ENCODE measurements around the gene MYO1E. TPM values are rescaled to one million over a fixed set of nuclear protein-coding genes. Genes with fewer than 3 reads are reported as not detected.
A peak's percentile ranks its signal among the peaks of the same experiment; 100 is the strongest.

Gene MYO1E
- total RNA-seq, 2 experiments from 2014 or later, result 90.4 to 101 TPM

DNA sequence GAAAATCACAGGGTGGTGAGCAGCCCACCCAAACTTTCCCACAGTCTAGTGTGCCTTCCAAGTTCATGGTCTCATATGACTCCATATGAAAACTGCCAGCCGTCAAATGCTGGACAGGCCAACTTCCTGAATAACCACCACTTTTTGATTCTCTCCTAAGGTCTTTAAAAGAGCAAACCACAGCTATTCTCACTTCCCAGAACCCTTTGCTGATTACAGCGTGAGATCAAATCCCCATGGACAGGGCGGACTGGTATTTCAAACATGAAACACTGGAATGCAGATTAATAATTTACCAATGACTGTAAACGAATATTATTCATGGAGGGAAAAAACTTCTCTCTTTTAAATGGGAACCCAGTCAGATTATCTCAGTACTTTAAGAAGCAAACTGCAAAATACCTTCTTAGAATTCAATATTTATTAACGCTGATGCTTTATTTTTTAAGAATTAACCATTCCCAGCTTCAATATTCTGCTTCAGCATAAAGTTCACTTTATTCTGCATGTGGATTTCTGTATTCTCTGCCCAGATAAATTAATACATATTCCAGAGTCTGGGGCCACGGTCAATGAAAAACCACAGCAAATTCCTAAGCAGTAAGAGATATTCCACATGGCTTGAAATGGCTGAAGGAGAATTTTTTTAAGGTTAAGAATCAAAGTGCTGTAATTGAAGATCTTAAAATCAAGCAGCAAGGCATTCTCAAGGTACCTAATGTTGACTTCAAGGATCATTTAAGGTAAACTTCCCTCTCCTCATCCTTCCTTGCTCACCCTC, 42.9 kb downstream of the MYO1E start:
- H3K4me1 Mint-ChIP-seq (ENCODE audit: low read depth), result peaks cover 23% of the 10 kb centered on the region
- H3K27me3 Mint-ChIP-seq (ENCODE audit: low read depth), result peaks cover 17% of the 10 kb centered on the region
- DNase-seq, result no peak
- H3K36me3 Mint-ChIP-seq (ENCODE audit: low read depth), result peaks cover 3% of the 10 kb centered on the region
- CTCF ChIA-PET, result interaction anchor here (2.2 kb wide), 1 partner anchor 83 kb away, joined by 7 read pairs; no protein-coding TSS in a partner anchor
- H3K9me3 Mint-ChIP-seq (ENCODE audit: insufficient read depth), result no peaks in the 10 kb centered on the region
- no peak overlapping the region for H3K4me3 Mint-ChIP-seq
- H3K27ac Mint-ChIP-seq, result no peak overlapping the region
- ATAC-seq, result no peak
- POLR2A ChIA-PET, result no interaction called here

GRCh38 chr15:59329091-59329490, 43.6 kb downstream of the MYO1E start:
- ChIA-PET POLR2A (no interaction called here), CTCF (interaction anchor here (2.2 kb wide), 1 partner anchor 82 kb away, joined by 7 read pairs; no protein-coding TSS in a partner anchor)
- peaks cover 23% of the 10 kb centered on the region for H3K4me1 Mint-ChIP-seq (ENCODE audit: low read depth)
- ATAC-seq, result no peak
- H3K9me3 Mint-ChIP-seq (ENCODE audit: insufficient read depth), result no peaks in the 10 kb centered on the region
- no peak for DNase-seq
- H3K4me3 Mint-ChIP-seq, result no peak overlapping the region
- peaks cover 3% of the 10 kb centered on the region for H3K36me3 Mint-ChIP-seq (ENCODE audit: low read depth)
- H3K27me3 Mint-ChIP-seq (ENCODE audit: low read depth), result peaks cover 19% of the 10 kb centered on the region
- H3K27ac Mint-ChIP-seq, result no peak overlapping the region

DNA sequence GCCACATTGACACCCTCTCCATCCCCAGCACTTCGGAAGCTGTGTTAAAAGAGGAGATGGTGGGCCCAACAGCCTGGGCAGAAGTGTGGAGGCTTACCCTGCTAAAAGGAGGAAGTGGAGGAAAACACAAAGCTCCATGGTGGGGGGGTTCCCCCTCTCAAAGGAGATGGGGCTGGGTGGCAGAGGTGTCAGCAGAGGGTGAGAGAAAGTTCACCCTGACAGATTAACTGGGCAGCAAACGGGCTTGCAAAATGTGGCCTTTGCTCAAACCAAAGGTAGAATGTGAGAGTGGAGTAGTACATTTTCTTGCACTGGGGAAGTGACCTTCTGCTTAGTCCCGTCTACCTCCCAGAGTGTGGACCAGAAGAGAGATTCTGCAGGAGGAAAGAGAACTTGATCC, 44.7 kb downstream of the MYO1E start:
- ATAC-seq (peak; percentile 57), DNase-seq (peak; percentile 29)
- H3K4me3 Mint-ChIP-seq, result no peak overlapping the region
- no peaks in the 10 kb centered on the region for H3K36me3 Mint-ChIP-seq (ENCODE audit: low read depth)
- ChIA-PET POLR2A (no interaction called here), CTCF (interaction anchor here (2.2 kb wide), 1 partner anchor 81 kb away, joined by 7 read pairs; no protein-coding TSS in a partner anchor)
- H3K27me3 Mint-ChIP-seq (ENCODE audit: low read depth), result peaks cover 17% of the 10 kb centered on the region
- H3K4me1 Mint-ChIP-seq (ENCODE audit: low read depth), result peaks cover 22% of the 10 kb centered on the region
- no peaks in the 10 kb centered on the region for H3K9me3 Mint-ChIP-seq (ENCODE audit: insufficient read depth)
- H3K27ac Mint-ChIP-seq, result peak overlapping the region; percentile 20

DNA sequence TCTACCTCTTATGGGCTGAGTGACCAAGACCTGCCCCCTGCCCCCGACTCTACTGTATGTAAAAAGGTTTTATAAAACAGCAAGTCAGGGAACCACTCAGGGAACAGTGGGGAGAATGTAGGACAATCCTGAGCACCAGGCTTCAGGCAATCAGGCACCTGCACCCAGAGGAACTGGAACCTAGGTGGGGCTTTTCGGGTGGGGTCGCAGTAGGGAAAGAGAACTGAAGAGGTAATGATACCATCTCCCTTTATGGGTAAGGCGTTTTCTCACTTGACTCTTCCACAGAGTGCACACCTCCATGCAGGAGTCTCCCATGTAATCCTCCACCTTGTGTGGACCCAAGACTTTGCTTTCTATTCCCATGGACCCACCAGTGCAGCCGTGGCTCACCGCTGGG, 45.8 kb downstream of the MYO1E start:
- H3K36me3 Mint-ChIP-seq (ENCODE audit: low read depth), result no peaks in the 10 kb centered on the region
- POLR2A ChIA-PET, result no interaction called here
- ATAC-seq, result no peak
- DNase-seq, result no peak
- H3K27ac Mint-ChIP-seq, result no peak overlapping the region
- H3K27me3 Mint-ChIP-seq (ENCODE audit: low read depth), result peaks cover 17% of the 10 kb centered on the region
- H3K9me3 Mint-ChIP-seq (ENCODE audit: insufficient read depth), result no peaks in the 10 kb centered on the region
- CTCF ChIA-PET, result no interaction called here
- H3K4me3 Mint-ChIP-seq, result no peak overlapping the region
- peaks cover 29% of the 10 kb centered on the region for H3K4me1 Mint-ChIP-seq (ENCODE audit: low read depth)

DNA sequence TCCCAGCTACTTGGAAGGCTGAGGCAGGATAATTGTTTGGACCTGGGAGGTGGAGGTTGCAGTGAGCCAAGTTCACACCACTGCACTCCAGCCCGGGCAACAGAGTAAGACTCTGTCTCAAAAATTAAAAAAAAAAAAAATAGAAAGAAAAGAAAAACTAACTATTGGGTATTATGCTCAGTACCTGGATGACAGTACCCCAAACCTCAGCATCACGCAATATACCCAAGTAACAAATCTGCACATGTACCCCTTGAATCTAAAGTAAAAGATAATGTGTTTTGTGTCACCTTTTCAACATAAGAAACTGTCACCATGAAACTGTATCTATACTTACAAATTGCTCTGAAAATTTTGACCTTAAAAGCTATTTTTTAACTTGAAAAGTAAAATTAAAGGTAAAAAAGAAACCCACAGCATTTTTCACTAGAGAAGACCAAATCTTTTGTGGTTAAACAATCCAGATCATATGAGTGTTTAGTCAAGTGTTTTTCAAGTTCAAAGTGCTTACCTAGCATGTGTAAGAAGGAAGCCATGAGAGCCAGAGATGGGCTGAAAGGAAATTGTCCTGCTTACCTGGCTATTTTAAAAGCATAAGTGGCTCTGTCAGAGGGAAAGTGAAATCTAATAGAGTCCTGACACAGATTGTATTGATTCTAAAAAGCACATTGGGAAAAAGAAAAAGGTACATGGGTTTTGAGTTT, 50.5 kb downstream of the MYO1E start:
- DNase-seq, result no peak
- ChIA-PET POLR2A (interaction anchor here (0.6 kb wide), 1 partner anchor 11 kb away, joined by 3 read pairs; no protein-coding TSS in a partner anchor), CTCF (no interaction called here)
- peak; percentile 69 for ATAC-seq
- peaks cover 5% of the 10 kb centered on the region for H3K27me3 Mint-ChIP-seq (ENCODE audit: low read depth)
- H3K4me3 Mint-ChIP-seq, result no peak overlapping the region
- peak overlapping the region; percentile 58 for H3K27ac Mint-ChIP-seq
- peaks cover 4% of the 10 kb centered on the region for H3K9me3 Mint-ChIP-seq (ENCODE audit: insufficient read depth)
- H3K4me1 Mint-ChIP-seq (ENCODE audit: low read depth), result peaks cover 34% of the 10 kb centered on the region
- peaks cover 28% of the 10 kb centered on the region for H3K36me3 Mint-ChIP-seq (ENCODE audit: low read depth)

GRCh38 chr15:59321000-59321689, 51.5 kb downstream of the MYO1E start:
- no peak overlapping the region for H3K4me3 Mint-ChIP-seq
- peaks cover 9% of the 10 kb centered on the region for H3K27me3 Mint-ChIP-seq (ENCODE audit: low read depth)
- no peak overlapping the region for H3K27ac Mint-ChIP-seq
- ChIA-PET CTCF (interaction anchor here (1.1 kb wide), 1 partner anchor 74 kb away, joined by 3 read pairs; no protein-coding TSS in a partner anchor), POLR2A (no interaction called here)
- peaks cover 32% of the 10 kb centered on the region for H3K36me3 Mint-ChIP-seq (ENCODE audit: low read depth)
- DNase-seq (no peak), ATAC-seq (no peak)
- H3K9me3 Mint-ChIP-seq (ENCODE audit: insufficient read depth), result peaks cover 9% of the 10 kb centered on the region
- H3K4me1 Mint-ChIP-seq (ENCODE audit: low read depth), result peaks cover 43% of the 10 kb centered on the region

GRCh38 chr15:59317211-59317610, 55.5 kb downstream of the MYO1E start:
- POLR2A ChIA-PET, result no interaction called here
- Mint-ChIP-seq H3K9me3 (ENCODE audit: insufficient read depth) (peaks cover 9% of the 10 kb centered on the region), H3K4me3 (no peak overlapping the region), H3K27ac (no peak overlapping the region), H3K27me3 (ENCODE audit: low read depth) (peaks cover 5% of the 10 kb centered on the region), H3K4me1 (ENCODE audit: low read depth) (peaks cover 41% of the 10 kb centered on the region), H3K36me3 (ENCODE audit: low read depth) (peaks cover 32% of the 10 kb centered on the region)
- DNase-seq, result no peak
- CTCF ChIA-PET, result interaction anchor here (3.1 kb wide), 1 partner anchor 70 kb away, joined by 10 read pairs; no protein-coding TSS in a partner anchor
- ATAC-seq, result no peak

- no peak for ATAC-seq
- DNase-seq, result no peak
- Mint-ChIP-seq H3K9me3 (ENCODE audit: insufficient read depth) (peaks cover 9% of the 10 kb centered on the region), H3K36me3 (ENCODE audit: low read depth) (peaks cover 29% of the 10 kb centered on the region), H3K4me1 (ENCODE audit: low read depth) (peaks cover 33% of the 10 kb centered on the region), H3K4me3 (no peak overlapping the region), H3K27me3 (ENCODE audit: low read depth) (peaks cover 5% of the 10 kb centered on the region), H3K27ac (no peak overlapping the region)
- ChIA-PET POLR2A (no interaction called here), CTCF (interaction anchor here (0.7 to 3.1 kb wide), 4 partner anchors 10 to 409 kb away, joined by 3 to 10 read pairs (median 3); no protein-coding TSS in a partner anchor)
Measured at GRCh38 chr15:59315914-59316451, 56.7 kb downstream of the MYO1E start.

- POLR2A ChIA-PET, result no interaction called here
- Mint-ChIP-seq H3K9me3 (ENCODE audit: insufficient read depth) (peaks cover 9% of the 10 kb centered on the region), H3K36me3 (ENCODE audit: low read depth) (peaks cover 17% of the 10 kb centered on the region), H3K27me3 (ENCODE audit: low read depth) (peaks cover 9% of the 10 kb centered on the region), H3K4me3 (no peak overlapping the region), H3K27ac (no peak overlapping the region), H3K4me1 (ENCODE audit: low read depth) (peaks cover 30% of the 10 kb centered on the region)
- DNase-seq (no peak), ATAC-seq (no peak)
- CTCF ChIA-PET, result interaction anchor here (1.4 kb wide), 1 partner anchor 67 kb away, joined by 4 read pairs; no protein-coding TSS in a partner anchor
Measured at GRCh38 chr15:59313641-59314332, 58.9 kb downstream of the MYO1E start.

DNA sequence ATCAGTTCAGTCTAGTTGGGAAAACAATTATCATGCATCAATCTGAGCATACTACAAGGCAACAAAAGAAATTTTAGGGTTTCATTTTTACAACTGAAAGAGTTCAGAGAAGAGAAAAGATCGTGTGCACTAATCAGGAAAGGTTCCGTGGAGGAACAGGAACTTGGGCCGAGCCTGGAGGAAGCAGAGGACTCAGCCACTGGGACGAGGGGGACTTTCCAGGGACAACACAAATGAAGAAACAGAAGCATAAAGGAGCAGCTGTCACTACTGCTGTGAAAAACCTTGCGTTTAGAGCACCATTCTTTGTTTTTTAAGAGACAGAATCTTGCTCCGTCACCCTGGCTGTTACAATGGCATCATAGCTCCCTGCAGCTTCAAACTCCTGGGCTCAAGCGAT, 60.5 kb downstream of the MYO1E start:
- ATAC-seq (no peak), DNase-seq (no peak)
- Mint-ChIP-seq H3K4me1 (ENCODE audit: low read depth) (peaks cover 25% of the 10 kb centered on the region), H3K27ac (no peak overlapping the region), H3K36me3 (ENCODE audit: low read depth) (peaks cover 4% of the 10 kb centered on the region), H3K9me3 (ENCODE audit: insufficient read depth) (peaks cover 6% of the 10 kb centered on the region), H3K27me3 (ENCODE audit: low read depth) (peaks cover 8% of the 10 kb centered on the region), H3K4me3 (no peak overlapping the region)
- ChIA-PET POLR2A (no interaction called here), CTCF (no interaction called here)

- CTCF ChIA-PET, result no interaction called here
- ATAC-seq, result no peak
- Mint-ChIP-seq H3K4me1 (ENCODE audit: low read depth) (peaks cover 19% of the 10 kb centered on the region), H3K27ac (no peak overlapping the region), H3K27me3 (ENCODE audit: low read depth) (peaks cover 5% of the 10 kb centered on the region), H3K4me3 (no peak overlapping the region), H3K36me3 (ENCODE audit: low read depth) (peaks cover 4% of the 10 kb centered on the region), H3K9me3 (ENCODE audit: insufficient read depth) (no peaks in the 10 kb centered on the region)
- POLR2A ChIA-PET, result no interaction called here
- DNase-seq, result no peak
Measured at GRCh38 chr15:59311195-59311594, 61.5 kb downstream of the MYO1E start.

Measured in activated CD8-positive, alpha-beta T cell treated with anti-CD3 and anti-CD28 coated beads, Interleukin-2, amount 10 ng/mL, durations not matched to agents 7 days and 5 days (primary cell).